ENCODE measurements around the gene DLGAP1.

Gene DLGAP1

DNA sequence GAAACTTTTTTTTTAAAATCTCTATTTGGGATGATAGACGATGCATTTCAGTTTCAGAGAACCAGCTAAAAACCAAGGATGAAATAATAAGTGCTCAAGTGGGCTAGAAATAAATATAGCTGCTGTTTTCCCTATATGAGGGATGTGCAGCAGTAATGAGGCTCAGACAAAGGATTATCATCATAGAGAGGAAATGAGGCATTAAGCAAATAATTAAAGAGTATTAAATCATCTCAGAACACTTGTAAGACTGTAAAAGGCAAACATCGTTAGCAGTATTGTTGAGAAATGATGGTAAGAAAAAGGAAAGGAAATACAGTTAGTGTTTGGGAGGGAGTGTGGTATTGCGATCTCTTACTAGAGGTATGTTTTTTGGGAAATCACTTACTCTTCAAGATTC lies 771.6 kb downstream of the DLGAP1 start:
- TF ChIP-seq, protein P1, sequence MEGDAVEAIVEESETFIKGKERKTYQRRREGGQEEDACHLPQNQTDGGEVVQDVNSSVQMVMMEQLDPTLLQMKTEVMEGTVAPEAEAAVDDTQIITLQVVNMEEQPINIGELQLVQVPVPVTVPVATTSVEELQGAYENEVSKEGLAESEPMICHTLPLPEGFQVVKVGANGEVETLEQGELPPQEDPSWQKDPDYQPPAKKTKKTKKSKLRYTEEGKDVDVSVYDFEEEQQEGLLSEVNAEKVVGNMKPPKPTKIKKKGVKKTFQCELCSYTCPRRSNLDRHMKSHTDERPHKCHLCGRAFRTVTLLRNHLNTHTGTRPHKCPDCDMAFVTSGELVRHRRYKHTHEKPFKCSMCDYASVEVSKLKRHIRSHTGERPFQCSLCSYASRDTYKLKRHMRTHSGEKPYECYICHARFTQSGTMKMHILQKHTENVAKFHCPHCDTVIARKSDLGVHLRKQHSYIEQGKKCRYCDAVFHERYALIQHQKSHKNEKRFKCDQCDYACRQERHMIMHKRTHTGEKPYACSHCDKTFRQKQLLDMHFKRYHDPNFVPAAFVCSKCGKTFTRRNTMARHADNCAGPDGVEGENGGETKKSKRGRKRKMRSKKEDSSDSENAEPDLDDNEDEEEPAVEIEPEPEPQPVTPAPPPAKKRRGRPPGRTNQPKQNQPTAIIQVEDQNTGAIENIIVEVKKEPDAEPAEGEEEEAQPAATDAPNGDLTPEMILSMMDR (IDR thresholded peaks at IDR 0.05): no peak
- no peak overlapping the region for H3K4me3 Mint-ChIP-seq
- H3K27ac Mint-ChIP-seq: no peak overlapping the region
- peaks cover 3% of the 10 kb centered on the region for H3K27me3 Mint-ChIP-seq (ENCODE audit: low read depth, poor library complexity)
- peaks cover 31% of the 10 kb centered on the region for H3K9me3 Mint-ChIP-seq
- H3K4me1 Mint-ChIP-seq: peaks cover 11% of the 10 kb centered on the region
- peaks cover 26% of the 10 kb centered on the region for H3K36me3 Mint-ChIP-seq (ENCODE audit: low read depth)
- no peak for DNase-seq

DNA sequence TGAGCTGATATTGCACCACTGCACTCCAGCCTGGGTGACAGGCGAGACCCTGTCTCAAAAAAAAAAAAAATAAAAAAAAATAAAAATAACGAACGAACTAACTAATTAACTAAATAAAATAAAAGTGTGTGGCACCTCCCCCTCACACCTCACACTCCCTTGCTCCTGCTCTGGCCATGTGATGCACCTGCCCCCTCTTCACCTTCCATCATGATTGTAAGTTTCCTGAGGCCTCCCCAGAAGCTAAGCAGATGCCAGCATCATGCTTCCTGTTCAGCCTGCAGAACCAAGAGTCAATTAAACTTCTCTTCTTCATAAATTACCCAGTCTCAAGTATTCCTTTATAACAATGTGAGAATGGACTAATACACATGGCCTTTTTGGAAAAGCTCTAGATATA lies 773.0 kb downstream of the DLGAP1 start:
- H3K27ac Mint-ChIP-seq: no peak overlapping the region
- no peak overlapping the region for H3K4me3 Mint-ChIP-seq
- H3K4me1 Mint-ChIP-seq: no peaks in the 10 kb centered on the region
- peaks cover 24% of the 10 kb centered on the region for H3K9me3 Mint-ChIP-seq
- TF ChIP-seq, protein P1 (IDR thresholded peaks at IDR 0.05): no peak
- peaks cover 3% of the 10 kb centered on the region for H3K27me3 Mint-ChIP-seq (ENCODE audit: low read depth, poor library complexity)
- no peak for DNase-seq
- peaks cover 19% of the 10 kb centered on the region for H3K36me3 Mint-ChIP-seq (ENCODE audit: low read depth)

DNA sequence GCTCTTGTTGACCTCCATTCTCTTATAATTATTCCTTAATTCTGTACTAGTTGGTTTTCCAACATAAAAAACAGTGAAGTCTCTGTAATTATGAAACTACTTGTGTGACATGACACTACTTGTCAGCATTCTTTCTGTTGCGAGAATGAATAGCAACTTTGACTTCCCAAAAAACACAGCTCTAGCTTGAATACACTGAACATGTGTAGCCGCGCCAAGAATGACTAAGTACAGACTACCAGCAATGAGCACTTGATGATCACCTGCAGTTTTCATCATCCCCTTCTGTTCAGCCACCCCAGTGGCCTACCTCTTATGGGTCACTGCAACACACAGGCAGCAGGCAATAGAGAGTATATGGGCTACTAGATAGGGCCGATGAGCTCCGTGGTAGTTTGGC lies 775.9 kb downstream of the DLGAP1 start:
- TF ChIP-seq, protein P1 (IDR thresholded peaks at IDR 0.05): no peak

DNA sequence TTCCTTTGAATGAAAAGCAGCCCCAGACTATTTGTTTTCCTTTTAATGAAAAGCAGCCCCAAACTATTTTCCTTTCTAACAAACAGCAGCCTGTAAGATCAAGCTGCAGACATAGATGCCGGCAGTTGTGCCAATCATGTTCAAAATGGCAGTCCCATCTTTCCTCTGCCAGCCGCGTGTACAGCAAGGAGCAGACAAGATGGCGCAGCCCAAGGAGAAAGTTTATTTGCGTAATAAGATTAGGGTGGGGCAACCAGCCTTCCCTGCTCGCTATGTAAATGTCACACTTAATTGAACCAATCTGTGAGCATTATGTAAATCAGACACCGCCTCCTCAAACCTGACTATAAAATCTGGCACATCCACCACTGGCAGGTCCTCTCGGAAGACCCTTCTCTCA lies 779.1 kb downstream of the DLGAP1 start:
- TF ChIP-seq, protein P1 (IDR thresholded peaks at IDR 0.05): no peak
- no peak overlapping the region for H3K27ac Mint-ChIP-seq
- peaks cover 3% of the 10 kb centered on the region for H3K27me3 Mint-ChIP-seq (ENCODE audit: low read depth, poor library complexity)
- no peak overlapping the region for H3K4me3 Mint-ChIP-seq
- H3K9me3 Mint-ChIP-seq: peaks cover 8% of the 10 kb centered on the region
- no peak for DNase-seq
- H3K4me1 Mint-ChIP-seq: no peaks in the 10 kb centered on the region
- H3K36me3 Mint-ChIP-seq (ENCODE audit: low read depth): no peaks in the 10 kb centered on the region

More for the DNA sequence above, 775.9 kb downstream of the DLGAP1 start:
- Mint-ChIP-seq H3K36me3 (ENCODE audit: low read depth) (peaks cover 12% of the 10 kb centered on the region), H3K4me3 (no peak overlapping the region), H3K4me1 (no peaks in the 10 kb centered on the region), H3K9me3 (peaks cover 20% of the 10 kb centered on the region), H3K27me3 (ENCODE audit: low read depth, poor library complexity) (no peaks in the 10 kb centered on the region), H3K27ac (no peak overlapping the region)
- no peak for DNase-seq

DNA sequence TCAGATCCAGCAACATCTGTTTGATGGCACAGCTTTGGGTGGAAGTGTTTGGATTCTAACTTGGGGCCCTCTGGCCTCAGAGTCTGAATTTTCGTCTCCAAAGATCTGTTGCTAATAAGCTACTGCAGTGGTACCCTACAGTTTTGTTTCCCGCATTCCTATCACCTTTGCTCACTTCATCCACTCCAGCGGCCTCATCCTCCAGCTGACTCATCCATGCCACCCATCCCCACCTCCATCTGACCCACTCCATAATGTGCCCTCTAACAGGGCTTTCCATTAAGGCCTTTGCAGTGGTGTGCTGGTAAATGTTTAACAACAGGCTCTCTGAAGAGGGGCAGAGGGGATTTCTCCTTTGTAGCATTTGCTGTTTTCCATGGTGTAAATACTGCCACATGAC lies 779.7 kb downstream of the DLGAP1 start:
- peaks cover 4% of the 10 kb centered on the region for H3K9me3 Mint-ChIP-seq
- H3K4me1 Mint-ChIP-seq: no peaks in the 10 kb centered on the region
- H3K27me3 Mint-ChIP-seq (ENCODE audit: low read depth, poor library complexity): peaks cover 3% of the 10 kb centered on the region
- TF ChIP-seq, protein P1 (IDR thresholded peaks at IDR 0.05): no peak
- DNase-seq: no peak
- H3K4me3 Mint-ChIP-seq: no peak overlapping the region
- H3K36me3 Mint-ChIP-seq (ENCODE audit: low read depth): no peaks in the 10 kb centered on the region
- H3K27ac Mint-ChIP-seq: no peak overlapping the region

DNA sequence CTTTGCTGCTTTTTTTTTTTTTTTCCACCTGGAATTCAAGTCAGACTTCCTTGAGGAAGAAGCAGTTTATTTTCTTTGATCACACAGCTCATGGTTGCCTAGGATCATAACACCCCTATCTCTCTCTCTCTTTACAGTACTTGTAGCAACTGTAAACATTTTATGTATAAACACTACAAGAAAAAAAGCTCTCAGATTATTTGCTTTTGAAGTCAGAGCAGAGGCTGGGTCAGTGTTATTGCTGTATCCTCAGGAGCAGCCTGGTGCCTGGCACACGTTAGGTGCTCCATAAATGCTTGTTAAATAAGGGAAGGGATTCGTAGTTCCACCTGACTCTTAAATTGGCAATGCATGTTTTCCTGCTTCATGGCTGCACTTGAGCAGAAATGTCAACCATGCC lies 783.9 kb downstream of the DLGAP1 start:
- TF ChIP-seq, protein P1 (IDR thresholded peaks at IDR 0.05): no peak
- Mint-ChIP-seq H3K4me3 (no peak overlapping the region), H3K9me3 (peaks cover 4% of the 10 kb centered on the region), H3K27me3 (ENCODE audit: low read depth, poor library complexity) (peaks cover 3% of the 10 kb centered on the region), H3K27ac (no peak overlapping the region), H3K4me1 (no peaks in the 10 kb centered on the region), H3K36me3 (ENCODE audit: low read depth) (no peaks in the 10 kb centered on the region)
- no peak for DNase-seq

Data from nephron progenitor cell (in vitro differentiated cells).